H1 (cell line): ENCODE results near the gene ZIM2. TPM values are rescaled to one million over a fixed set of nuclear protein-coding genes. Genes with fewer than 3 reads are reported as not detected.

Source experiments
- CREB1 ChIP-seq: IDR thresholded peaks from 2 replicates; pipeline ENCODE4 v1.6.1; 2012; ENCODE audit warnings: inconsistent platforms
- POU5F1 ChIP-seq: IDR thresholded peaks from 2 replicates; pipeline ENCODE4 v1.6.1; 2011; ENCODE audit warnings: low read depth, mild to moderate bottlenecking, low read length, moderate library complexity
- RAD21 ChIP-seq, 2 experiments: IDR thresholded peaks in 1 of 2; conservative IDR thresholded peaks in 1 of 2; 2 replicates each; pipeline ENCODE4 v1.6.1; 2011; ENCODE audit warnings: low read depth in 2 of 2, low read length in 2 of 2, improper control_type of control experiment in 1 of 2, inconsistent platforms in 1 of 2, mild to moderate bottlenecking in 1 of 2, moderate library complexity in 1 of 2
- polyA plus RNA-seq, 7 experiments: library from polyadenylated mRNA; depleted of rRNA in 3 of 7; stranded (reverse) in 5 of 7; unstranded in 2 of 7; fragments of >200 nt in 5 of 7; fragments of 200-250 nt in 2 of 7; gene quantifications; 1 replicate in 5 of 7; 2 replicates in 1 of 7; 4 replicates in 1 of 7; pipeline versions ENCODE4 v1.2.1 to v1.2.3, GENCODE V29; 2011 to 2013; ENCODE audit warnings: missing spikeins in 2 of 7, mixed read lengths in 2 of 7
- total RNA-seq: library from RNA; stranded (reverse); fragmentation: NEBNext Ultra II Directional; extraction: Animal tissue kit (Norgen Biotek cat#: 25700); gene quantifications from 2 replicates; pipeline ENCODE4 v1.2.1, GENCODE V29; 2021
- TF ChIP-seq, protein P1 (sequence below): fragments of 300-600 bp; sonication (generic); IDR thresholded peaks from 2 replicates; pipeline ENCODE4 v1.7.1; 2012; ENCODE audit warnings: low read length, moderate library complexity, mild to moderate bottlenecking, inconsistent platforms; ENCODE audit not compliant: insufficient replicate concordance

ZIM2 gene
- total and polyA plus RNA-seq, 2 of the 8 experiments (the other 6 are each of a cell fraction or from before 2014, with no cell fraction given) = not detected

GRCh38 chr19:56834564-56835375 lies 5.8 kb downstream of the ZIM2 start (continued):
- TF ChIP-seq, protein P1, sequence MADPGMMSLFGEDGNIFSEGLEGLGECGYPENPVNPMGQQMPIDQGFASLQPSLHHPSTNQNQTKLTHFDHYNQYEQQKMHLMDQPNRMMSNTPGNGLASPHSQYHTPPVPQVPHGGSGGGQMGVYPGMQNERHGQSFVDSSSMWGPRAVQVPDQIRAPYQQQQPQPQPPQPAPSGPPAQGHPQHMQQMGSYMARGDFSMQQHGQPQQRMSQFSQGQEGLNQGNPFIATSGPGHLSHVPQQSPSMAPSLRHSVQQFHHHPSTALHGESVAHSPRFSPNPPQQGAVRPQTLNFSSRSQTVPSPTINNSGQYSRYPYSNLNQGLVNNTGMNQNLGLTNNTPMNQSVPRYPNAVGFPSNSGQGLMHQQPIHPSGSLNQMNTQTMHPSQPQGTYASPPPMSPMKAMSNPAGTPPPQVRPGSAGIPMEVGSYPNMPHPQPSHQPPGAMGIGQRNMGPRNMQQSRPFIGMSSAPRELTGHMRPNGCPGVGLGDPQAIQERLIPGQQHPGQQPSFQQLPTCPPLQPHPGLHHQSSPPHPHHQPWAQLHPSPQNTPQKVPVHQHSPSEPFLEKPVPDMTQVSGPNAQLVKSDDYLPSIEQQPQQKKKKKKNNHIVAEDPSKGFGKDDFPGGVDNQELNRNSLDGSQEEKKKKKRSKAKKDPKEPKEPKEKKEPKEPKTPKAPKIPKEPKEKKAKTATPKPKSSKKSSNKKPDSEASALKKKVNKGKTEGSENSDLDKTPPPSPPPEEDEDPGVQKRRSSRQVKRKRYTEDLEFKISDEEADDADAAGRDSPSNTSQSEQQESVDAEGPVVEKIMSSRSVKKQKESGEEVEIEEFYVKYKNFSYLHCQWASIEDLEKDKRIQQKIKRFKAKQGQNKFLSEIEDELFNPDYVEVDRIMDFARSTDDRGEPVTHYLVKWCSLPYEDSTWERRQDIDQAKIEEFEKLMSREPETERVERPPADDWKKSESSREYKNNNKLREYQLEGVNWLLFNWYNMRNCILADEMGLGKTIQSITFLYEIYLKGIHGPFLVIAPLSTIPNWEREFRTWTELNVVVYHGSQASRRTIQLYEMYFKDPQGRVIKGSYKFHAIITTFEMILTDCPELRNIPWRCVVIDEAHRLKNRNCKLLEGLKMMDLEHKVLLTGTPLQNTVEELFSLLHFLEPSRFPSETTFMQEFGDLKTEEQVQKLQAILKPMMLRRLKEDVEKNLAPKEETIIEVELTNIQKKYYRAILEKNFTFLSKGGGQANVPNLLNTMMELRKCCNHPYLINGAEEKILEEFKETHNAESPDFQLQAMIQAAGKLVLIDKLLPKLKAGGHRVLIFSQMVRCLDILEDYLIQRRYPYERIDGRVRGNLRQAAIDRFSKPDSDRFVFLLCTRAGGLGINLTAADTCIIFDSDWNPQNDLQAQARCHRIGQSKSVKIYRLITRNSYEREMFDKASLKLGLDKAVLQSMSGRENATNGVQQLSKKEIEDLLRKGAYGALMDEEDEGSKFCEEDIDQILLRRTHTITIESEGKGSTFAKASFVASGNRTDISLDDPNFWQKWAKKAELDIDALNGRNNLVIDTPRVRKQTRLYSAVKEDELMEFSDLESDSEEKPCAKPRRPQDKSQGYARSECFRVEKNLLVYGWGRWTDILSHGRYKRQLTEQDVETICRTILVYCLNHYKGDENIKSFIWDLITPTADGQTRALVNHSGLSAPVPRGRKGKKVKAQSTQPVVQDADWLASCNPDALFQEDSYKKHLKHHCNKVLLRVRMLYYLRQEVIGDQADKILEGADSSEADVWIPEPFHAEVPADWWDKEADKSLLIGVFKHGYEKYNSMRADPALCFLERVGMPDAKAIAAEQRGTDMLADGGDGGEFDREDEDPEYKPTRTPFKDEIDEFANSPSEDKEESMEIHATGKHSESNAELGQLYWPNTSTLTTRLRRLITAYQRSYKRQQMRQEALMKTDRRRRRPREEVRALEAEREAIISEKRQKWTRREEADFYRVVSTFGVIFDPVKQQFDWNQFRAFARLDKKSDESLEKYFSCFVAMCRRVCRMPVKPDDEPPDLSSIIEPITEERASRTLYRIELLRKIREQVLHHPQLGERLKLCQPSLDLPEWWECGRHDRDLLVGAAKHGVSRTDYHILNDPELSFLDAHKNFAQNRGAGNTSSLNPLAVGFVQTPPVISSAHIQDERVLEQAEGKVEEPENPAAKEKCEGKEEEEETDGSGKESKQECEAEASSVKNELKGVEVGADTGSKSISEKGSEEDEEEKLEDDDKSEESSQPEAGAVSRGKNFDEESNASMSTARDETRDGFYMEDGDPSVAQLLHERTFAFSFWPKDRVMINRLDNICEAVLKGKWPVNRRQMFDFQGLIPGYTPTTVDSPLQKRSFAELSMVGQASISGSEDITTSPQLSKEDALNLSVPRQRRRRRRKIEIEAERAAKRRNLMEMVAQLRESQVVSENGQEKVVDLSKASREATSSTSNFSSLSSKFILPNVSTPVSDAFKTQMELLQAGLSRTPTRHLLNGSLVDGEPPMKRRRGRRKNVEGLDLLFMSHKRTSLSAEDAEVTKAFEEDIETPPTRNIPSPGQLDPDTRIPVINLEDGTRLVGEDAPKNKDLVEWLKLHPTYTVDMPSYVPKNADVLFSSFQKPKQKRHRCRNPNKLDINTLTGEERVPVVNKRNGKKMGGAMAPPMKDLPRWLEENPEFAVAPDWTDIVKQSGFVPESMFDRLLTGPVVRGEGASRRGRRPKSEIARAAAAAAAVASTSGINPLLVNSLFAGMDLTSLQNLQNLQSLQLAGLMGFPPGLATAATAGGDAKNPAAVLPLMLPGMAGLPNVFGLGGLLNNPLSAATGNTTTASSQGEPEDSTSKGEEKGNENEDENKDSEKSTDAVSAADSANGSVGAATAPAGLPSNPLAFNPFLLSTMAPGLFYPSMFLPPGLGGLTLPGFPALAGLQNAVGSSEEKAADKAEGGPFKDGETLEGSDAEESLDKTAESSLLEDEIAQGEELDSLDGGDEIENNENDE = no peak
- TF ChIP-seq CREB1 (no peak), RAD21 (IDR thresholded peaks at IDR 0.05 in 1 of 2, conservative IDR thresholded peaks at IDR 0.05 in 1 of 2; ENCODE audit: low read depth in 2 of 2, low read length in 2 of 2) (no peak), POU5F1 (no peak)
